HG03025 (cell line): ENCODE data around the gene RSRC2.
"Not testable (repeated sequence)": the region's sequence is repeated elsewhere in the genome, so short reads cannot be mapped to it uniquely, and the experiment has no call there.

Experiments
- ATAC-seq: cut with Tn5 transposase; IDR thresholded peaks from one replicate; pipeline ENCODE4 v1.9.1; 2021; ENCODE audit warnings: mild to moderate bottlenecking, moderate library complexity; ENCODE audit not compliant: unreplicated experiment, low FRiP score

The RSRC2 gene, protein sequence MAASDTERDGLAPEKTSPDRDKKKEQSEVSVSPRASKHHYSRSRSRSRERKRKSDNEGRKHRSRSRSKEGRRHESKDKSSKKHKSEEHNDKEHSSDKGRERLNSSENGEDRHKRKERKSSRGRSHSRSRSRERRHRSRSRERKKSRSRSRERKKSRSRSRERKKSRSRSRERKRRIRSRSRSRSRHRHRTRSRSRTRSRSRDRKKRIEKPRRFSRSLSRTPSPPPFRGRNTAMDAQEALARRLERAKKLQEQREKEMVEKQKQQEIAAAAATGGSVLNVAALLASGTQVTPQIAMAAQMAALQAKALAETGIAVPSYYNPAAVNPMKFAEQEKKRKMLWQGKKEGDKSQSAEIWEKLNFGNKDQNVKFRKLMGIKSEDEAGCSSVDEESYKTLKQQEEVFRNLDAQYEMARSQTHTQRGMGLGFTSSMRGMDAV

DNA sequence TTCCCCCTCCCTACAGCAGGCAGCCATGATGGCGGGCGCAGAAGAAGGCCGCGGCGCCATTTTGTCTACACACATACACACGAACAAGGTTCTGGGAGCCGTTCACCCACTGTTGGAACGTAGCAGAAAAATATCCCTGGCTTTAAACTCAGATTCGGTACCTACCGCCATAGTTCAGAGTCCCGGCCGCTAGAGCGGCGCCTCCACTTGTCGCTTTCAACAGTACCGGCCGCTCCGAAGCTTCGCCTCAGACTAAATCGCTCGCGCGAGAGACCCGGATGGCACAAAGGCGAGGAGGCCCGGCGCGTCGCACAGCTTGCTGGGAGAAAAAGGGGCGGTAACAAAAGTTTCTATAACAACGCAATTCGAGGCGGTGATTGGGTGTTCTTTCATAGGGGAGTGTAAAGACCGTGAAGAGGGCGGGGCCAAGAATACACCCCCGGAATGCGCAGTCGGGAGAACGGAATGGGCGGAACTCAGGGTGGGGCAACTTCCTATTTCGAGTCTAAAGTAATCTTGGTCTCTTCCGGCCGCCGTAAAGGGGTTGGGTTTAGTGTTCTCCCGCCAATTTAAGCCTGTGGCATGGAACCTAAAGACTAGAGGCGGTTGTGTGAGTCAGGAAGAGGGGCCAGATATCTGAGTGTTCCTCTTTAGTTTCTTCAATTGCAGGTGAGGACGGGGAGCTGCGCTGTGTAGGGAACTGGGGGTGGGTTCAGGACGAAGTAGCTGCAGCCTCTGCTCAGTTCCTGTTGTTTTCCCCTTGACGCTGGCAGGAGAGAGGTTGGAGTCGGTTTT is at the start of gene RSRC2, which contains the start of gene KNTC1:
Gene RSRC2, minus strand, starts transcription at position 254 of the 795 bp plus-strand sequence. Its CDS starts 83 bp downstream, at position 171.
Gene KNTC1, plus strand, starts transcription at position 567 of the 795 bp plus-strand sequence. CDS start 2,815 bp downstream, outside the sequence.
- ATAC-seq, result peak; percentile 90

GRCh38 chr12:122571821-122572220 is 45.1 kb upstream of the RSRC2 start:
- no peak for ATAC-seq

- ATAC-seq, result not testable (repeated sequence)
Measured at GRCh38 chr12:122570006-122570405, 43.3 kb upstream of the RSRC2 start.

GRCh38 chr12:122569288-122569687 is 42.6 kb upstream of the RSRC2 start:
- no peak for ATAC-seq

- not testable (repeated sequence) for ATAC-seq
Measured at GRCh38 chr12:122566816-122567215, 40.1 kb upstream of the RSRC2 start.

GRCh38 chr12:122563361-122563760 is 36.6 kb upstream of the RSRC2 start:
- no peak for ATAC-seq

DNA sequence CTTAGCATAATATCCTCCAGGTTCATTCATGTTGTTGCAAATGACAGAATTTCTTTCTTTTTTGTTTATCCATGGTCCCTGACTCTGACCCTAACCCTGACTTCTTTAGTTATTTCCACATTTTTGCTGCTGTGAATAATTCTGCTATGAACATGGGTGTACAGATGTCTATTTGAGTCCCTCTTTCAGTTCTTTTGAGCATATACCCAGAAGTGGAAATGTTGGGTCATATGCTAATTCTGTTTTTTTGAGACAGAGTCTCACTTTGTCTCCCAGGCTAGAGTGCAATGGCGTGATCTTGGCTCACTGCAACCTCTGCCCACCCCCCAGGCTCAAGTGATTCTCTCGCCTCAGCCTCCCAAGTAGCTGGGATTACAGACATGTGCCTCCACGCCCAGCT is 33.4 kb upstream of the RSRC2 start:
- ATAC-seq, result no peak

DNA sequence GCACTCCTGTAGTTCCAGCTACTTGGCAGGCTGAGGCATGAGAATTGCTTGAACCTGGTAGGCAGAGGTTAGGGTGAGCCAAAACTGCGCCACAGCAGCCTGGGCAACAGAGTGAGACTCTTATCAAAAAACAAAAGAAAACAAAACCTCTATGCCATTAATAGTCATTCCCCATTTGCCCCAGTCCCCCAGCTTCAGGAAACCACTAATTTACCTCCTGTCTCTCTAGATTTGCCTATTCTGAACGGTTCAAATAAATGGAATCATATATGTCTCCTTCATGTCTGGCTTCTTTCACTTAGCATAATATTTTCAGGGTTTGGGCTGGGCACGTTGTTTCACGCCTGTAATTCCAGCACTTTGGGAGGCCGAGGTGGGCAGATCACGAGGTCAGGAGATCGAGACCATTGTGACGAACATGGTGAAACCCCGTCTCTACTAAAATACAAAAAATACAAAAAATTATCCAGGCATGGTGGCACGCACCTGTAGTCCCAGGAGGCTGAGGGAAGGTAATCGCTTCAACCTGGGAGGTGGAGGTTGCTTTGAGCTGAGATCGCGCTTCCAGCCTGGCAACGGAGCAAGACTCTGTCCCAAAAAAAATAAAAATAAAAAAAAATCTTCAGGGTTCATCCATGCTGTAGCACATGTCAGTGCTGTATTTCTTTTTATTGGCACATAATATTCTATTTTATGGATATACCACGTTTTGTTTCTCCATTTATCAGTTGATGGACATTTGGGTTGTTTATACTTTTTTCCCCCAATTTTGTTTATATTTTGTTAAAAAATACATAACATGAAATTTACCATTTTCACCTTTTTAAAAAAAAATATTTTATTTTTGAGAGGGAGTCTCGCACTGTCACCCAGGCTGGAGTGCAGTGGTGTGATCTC is 32.3 kb upstream of the RSRC2 start:
- no peak for ATAC-seq

DNA sequence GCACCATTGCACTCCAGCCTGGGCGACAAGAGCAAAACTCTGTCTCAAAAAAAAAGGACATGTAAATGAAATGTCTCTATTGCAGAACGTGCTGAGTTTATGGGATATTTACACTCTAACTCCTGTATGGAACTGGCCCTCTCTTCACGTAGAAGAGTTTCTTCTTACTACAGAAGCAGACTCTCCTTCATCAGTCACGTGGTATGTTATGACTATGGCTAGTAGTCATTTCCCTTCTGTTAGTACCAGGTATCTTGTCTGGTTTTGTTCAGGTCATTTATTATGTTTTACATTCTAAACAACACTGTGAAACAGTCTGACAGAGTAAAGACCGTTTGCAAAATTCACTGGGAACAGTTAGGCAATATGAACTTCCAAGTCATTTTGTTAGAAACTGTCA is 20.6 kb upstream of the RSRC2 start:
- no peak for ATAC-seq

GRCh38 chr12:122545855-122546254 is 19.1 kb upstream of the RSRC2 start:
- no peak for ATAC-seq

DNA sequence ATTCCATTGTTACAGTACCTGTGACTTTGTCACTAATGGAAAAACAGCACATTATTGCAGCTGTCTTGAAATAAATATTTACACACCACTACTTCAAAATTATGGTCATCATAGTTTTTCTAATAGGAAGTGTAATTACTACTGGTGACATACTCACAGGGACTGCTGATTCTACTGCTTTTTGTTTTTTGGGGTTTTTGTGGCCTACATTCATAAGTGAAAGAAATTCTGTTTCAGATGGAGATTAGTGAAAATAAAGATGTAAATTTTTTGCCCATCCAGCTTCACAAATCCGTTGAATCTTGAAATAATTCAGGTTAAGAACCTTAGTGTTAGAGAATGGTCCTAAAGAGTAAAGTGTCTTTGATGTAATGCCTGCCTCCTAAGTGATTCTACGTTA is 17.8 kb upstream of the RSRC2 start:
- no peak for ATAC-seq

DNA sequence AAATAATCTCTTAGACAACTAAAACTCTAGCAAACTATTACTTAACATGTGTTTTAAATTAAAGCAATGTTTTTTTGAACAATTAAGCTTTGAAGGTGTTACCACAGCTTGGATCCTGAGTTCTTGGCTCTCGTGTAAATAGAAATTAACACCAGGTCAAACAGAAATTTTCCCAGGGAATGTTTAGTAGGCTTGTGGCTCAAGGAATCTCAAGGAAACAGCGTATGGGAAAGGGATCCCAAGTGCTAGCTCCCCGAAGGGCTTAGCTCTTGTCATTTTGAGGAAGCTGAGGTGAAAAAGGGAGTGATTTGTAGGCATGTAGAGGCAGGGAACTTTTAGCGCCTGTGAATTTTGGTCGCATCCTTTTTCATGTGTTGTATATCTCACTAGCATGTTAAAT is 11.8 kb upstream of the RSRC2 start:
- ATAC-seq, result no peak

GRCh38 chr12:122537021-122537420 is 10.3 kb upstream of the RSRC2 start:
- no peak for ATAC-seq

- no peak for ATAC-seq
Measured at GRCh38 chr12:122533856-122534255, 7.1 kb upstream of the RSRC2 start.

GRCh38 chr12:122528992-122529391 is 2.3 kb upstream of the RSRC2 start:
- no peak for ATAC-seq

GRCh38 chr12:122528582-122528981 is 1.8 kb upstream of the RSRC2 start:
- ATAC-seq, result no peak

DNA sequence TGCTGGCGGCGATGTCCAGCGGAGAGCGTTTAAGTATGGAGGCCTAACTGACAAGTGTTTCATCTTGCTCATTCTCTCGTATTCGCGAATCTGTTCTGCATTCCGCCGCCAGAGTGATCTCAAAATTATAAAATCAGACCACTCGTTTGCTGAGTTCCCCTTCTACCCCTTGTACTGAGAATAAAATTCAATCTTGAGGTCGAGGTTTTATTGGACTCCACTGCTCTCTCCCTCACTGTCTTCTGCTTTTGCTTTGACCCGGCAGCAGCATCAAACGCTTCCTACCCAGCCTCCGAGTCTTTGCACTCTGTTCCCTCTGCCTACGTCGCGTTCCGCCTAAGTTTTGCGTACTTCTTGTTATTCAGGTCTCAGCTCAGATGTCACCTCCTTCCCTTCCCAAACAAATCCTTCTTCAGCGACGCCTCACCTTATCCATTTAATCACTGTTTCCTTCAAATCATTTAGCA is 775 bp upstream of the RSRC2 start:
- ATAC-seq, result no peak

DNA sequence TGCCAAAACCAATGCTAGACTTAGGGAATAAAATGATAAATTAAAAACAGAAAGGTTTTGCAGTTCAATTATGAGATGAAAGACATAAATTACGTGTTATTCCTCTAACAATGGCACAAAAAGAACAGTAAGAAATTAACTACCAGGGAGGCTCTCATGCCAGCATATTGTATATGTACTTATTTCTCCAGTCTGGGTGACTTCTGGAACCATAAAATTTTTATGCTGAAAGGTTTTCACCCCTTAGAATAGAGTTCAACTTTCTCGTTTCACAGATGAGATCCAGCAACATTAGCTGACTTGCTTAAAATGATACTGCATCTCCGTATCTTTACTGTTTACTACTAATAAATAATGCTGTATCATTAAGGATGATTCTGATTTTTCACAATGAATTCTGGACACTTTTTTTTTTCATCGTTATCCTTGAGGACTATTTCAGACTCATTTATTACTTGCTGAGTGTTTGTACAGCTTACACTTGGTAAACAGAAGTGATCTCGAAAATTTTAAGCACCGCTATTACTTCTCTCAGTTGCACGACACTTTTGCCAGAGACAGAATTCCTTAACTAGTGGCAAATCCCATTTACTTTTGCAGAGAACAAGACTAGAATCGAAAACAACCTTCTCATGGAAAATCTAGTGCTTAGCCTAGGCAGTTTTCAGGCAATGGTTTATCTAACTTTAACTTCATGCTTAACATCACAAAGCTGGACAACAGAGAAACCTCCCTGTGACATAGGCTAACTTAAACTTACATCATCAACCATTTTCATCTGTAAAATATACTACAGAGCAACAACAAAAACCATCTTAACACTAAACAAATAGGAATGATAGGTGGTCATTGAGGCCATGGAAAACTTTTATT is 2.7 kb downstream of the RSRC2 start:
- no peak for ATAC-seq

GRCh38 chr12:122523280-122523679 is 3.5 kb downstream of the RSRC2 start:
- no peak for ATAC-seq
